ENCODE data around the gene ATP5PF.

The ATP5PF gene

DNA sequence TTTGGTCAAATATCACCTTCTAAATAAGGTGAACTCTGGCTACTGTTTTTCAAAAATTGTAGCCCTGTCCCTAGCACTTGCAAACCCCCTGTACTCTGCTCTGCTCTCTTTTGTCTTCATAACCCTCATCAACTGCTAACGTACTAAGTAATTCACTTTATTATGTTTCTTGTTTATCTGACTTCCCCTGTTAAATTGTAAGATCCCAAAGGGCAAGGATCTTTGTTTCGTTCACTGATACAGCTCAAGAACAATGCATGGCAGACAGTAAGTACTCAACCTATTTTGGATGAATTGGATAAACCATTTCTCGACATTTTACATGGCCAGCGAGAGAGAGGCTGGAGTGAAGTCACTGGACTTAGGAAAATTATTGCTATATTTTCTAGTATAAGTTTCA is 46.9 kb downstream of the ATP5PF start:
- TF ChIP-seq, protein P1, sequence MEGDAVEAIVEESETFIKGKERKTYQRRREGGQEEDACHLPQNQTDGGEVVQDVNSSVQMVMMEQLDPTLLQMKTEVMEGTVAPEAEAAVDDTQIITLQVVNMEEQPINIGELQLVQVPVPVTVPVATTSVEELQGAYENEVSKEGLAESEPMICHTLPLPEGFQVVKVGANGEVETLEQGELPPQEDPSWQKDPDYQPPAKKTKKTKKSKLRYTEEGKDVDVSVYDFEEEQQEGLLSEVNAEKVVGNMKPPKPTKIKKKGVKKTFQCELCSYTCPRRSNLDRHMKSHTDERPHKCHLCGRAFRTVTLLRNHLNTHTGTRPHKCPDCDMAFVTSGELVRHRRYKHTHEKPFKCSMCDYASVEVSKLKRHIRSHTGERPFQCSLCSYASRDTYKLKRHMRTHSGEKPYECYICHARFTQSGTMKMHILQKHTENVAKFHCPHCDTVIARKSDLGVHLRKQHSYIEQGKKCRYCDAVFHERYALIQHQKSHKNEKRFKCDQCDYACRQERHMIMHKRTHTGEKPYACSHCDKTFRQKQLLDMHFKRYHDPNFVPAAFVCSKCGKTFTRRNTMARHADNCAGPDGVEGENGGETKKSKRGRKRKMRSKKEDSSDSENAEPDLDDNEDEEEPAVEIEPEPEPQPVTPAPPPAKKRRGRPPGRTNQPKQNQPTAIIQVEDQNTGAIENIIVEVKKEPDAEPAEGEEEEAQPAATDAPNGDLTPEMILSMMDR (IDR thresholded peaks at IDR 0.05; ENCODE audit: low read depth, low read length, missing control alignments): no peak
- DNase-seq: no peak
- in situ Hi-C loops (cut with HindIII; ENCODE audit: low pct_ligation_motif_present, low sequenced_read_pairs): no loop called here
- Histone ChIP-seq H3K27me3 (replicated peaks) (no peaks in the 10 kb centered on the region), H3K4me3 (ENCODE audit: low read depth, low read length) (no peak overlapping the region), H3K27ac (no peak overlapping the region), H3K36me3 (replicated peaks) (no peaks in the 10 kb centered on the region)

DNA sequence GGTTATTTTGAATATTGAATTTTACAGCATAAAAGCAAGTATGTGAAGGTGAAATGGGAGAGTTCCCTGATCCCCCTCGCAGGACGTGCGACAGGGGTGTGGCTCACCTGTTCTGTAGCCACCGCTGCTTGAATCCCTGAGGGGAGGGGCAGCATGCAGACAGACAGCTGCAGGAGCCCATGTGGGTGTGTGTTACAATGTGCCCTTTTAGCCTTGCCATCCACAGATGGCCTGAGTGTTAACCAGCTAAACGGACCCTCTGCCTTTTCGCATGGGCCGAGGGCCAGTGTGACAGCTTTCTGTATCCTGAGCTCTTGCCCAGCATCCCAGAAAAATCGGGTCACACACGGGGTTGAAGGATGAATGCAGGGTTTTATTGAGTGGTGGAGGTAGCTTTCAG is 52.3 kb downstream of the ATP5PF start:
- no peaks in the 10 kb centered on the region for H3K27me3 ChIP-seq (replicated peaks)
- no peaks in the 10 kb centered on the region for H3K36me3 ChIP-seq (replicated peaks)
- TF ChIP-seq, protein P1 (IDR thresholded peaks at IDR 0.05; ENCODE audit: low read depth, low read length, missing control alignments): no peak
- in situ Hi-C loops (cut with HindIII; ENCODE audit: low pct_ligation_motif_present, low sequenced_read_pairs): no loop called here
- H3K4me3 ChIP-seq (ENCODE audit: low read depth, low read length): no peak overlapping the region
- no peak for DNase-seq
- no peak overlapping the region for H3K27ac ChIP-seq

DNA sequence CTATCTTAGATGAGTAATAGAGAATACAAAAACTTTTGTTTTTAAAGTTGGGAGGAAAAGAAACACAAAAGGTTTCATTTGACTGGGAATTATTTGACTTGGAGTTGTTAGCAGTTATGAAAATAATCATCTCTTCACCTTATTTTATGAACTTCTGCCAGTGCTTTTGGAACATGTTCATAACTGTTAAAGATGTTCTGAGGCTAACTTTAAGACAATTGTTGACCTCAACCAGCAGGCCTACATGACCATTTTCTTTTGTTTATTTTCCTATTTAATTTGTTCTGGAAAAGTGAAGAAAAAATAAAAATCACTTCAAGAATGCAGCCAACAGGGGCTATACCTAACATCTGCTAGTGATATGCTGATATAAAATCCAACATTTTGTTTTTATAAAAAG is 58.3 kb downstream of the ATP5PF start:
- in situ Hi-C loops (cut with HindIII; ENCODE audit: low pct_ligation_motif_present, low sequenced_read_pairs): no loop called here
- H3K4me3 ChIP-seq (ENCODE audit: low read depth, low read length): no peak overlapping the region

More for the DNA sequence above, 58.3 kb downstream of the ATP5PF start:
- TF ChIP-seq, protein P1 (IDR thresholded peaks at IDR 0.05; ENCODE audit: low read depth, low read length, missing control alignments): no peak
- Histone ChIP-seq H3K27ac (no peak overlapping the region), H3K36me3 (replicated peaks) (no peaks in the 10 kb centered on the region), H3K27me3 (replicated peaks) (no peaks in the 10 kb centered on the region)
- no peak for DNase-seq

Data from brain microvascular endothelial cell (primary cell).